Measurements from ENCODE around the gene NRARP. TPM values are rescaled to one million over a fixed set of nuclear protein-coding genes. Genes with fewer than 3 reads are reported as not detected.
"Not testable (repeated sequence)": the region's sequence is repeated elsewhere in the genome, so short reads cannot be mapped to it uniquely, and the experiment has no call there.

Gene NRARP
- total RNA-seq, 1 experiment from 2014 or later = 16.9 TPM

DNA sequence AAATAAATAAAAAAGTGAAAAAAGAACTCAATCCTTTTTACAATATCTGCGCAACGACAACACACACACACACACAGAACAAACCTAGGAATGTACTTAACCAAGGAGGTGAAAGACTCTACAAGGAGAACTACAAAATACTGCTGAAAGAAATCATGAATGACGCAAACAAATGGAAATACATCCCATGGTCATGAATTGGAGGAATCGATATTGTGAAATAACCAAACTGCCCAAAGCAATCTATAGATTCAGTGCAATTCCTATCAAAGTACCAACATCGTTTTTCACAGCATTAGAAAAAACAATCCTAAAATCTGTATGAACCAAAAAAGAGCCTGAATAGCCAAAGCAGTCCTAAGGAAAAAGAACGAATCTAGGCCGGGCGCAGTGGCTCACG lies 29.9 kb upstream of the NRARP start:
- no TSS peak for BruUV-seq (replicated peaks)
- Histone ChIP-seq H3K4me3 (ENCODE audit: low read depth in 2 of 2, low read length in 2 of 2) (no peak overlapping the region), H3K4me1 (ENCODE audit: control insufficient read depth, insufficient read depth, low read length) (no peaks in the 10 kb centered on the region), H3K36me3 (ENCODE audit: control insufficient read depth, insufficient read depth, low read length) (no peaks in the 10 kb centered on the region), H3K27ac (ENCODE audit: low read length) (no peak overlapping the region), H3K27me3 (ENCODE audit: control insufficient read depth, insufficient read depth, low read length) (peaks cover 2% of the 10 kb centered on the region; the same call in 1 of the 2 replicates), H3K9me3 (ENCODE audit: control insufficient read depth, insufficient read depth, low read depth, low read length) (no peaks in the 10 kb centered on the region)
- intact Hi-C loops (cut with micrococcal nuclease; ENCODE audit: unreplicated experiment) (no loop called here), in situ Hi-C loops (cut with HindIII; ENCODE audit: low pct_unique_long_range_greater_than_20kb, low sequenced_read_pairs) (no loop called here)
- ATAC-seq = no peak
- ChIA-PET CTCF (no interaction called here), POLR2A (no interaction called here)
- DNase-seq (ENCODE audit: low read depth, low spot score) = no peak
- TF ChIP-seq TCF7L2 (IDR thresholded peaks at IDR 0.05; ENCODE audit: low read depth, low read length) (no peak), POLR2AphosphoS5 (IDR thresholded peaks at IDR 0.05; ENCODE audit: low read depth, low read length) (no peak), SIN3A (IDR thresholded peaks at IDR 0.05; ENCODE audit: borderline replicate concordance, insufficient read depth, low read depth, low read length) (no peak)
- TF ChIP-seq, protein P1, sequence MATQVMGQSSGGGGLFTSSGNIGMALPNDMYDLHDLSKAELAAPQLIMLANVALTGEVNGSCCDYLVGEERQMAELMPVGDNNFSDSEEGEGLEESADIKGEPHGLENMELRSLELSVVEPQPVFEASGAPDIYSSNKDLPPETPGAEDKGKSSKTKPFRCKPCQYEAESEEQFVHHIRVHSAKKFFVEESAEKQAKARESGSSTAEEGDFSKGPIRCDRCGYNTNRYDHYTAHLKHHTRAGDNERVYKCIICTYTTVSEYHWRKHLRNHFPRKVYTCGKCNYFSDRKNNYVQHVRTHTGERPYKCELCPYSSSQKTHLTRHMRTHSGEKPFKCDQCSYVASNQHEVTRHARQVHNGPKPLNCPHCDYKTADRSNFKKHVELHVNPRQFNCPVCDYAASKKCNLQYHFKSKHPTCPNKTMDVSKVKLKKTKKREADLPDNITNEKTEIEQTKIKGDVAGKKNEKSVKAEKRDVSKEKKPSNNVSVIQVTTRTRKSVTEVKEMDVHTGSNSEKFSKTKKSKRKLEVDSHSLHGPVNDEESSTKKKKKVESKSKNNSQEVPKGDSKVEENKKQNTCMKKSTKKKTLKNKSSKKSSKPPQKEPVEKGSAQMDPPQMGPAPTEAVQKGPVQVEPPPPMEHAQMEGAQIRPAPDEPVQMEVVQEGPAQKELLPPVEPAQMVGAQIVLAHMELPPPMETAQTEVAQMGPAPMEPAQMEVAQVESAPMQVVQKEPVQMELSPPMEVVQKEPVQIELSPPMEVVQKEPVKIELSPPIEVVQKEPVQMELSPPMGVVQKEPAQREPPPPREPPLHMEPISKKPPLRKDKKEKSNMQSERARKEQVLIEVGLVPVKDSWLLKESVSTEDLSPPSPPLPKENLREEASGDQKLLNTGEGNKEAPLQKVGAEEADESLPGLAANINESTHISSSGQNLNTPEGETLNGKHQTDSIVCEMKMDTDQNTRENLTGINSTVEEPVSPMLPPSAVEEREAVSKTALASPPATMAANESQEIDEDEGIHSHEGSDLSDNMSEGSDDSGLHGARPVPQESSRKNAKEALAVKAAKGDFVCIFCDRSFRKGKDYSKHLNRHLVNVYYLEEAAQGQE (IDR thresholded peaks at IDR 0.05; ENCODE audit: insufficient read depth in 1 of 2, low read depth in 2 of 2, low read length in 1 of 2) = no peak
- TF ChIP-seq, protein P2, sequence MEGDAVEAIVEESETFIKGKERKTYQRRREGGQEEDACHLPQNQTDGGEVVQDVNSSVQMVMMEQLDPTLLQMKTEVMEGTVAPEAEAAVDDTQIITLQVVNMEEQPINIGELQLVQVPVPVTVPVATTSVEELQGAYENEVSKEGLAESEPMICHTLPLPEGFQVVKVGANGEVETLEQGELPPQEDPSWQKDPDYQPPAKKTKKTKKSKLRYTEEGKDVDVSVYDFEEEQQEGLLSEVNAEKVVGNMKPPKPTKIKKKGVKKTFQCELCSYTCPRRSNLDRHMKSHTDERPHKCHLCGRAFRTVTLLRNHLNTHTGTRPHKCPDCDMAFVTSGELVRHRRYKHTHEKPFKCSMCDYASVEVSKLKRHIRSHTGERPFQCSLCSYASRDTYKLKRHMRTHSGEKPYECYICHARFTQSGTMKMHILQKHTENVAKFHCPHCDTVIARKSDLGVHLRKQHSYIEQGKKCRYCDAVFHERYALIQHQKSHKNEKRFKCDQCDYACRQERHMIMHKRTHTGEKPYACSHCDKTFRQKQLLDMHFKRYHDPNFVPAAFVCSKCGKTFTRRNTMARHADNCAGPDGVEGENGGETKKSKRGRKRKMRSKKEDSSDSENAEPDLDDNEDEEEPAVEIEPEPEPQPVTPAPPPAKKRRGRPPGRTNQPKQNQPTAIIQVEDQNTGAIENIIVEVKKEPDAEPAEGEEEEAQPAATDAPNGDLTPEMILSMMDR (IDR thresholded peaks at IDR 0.05) = no peak

DNA sequence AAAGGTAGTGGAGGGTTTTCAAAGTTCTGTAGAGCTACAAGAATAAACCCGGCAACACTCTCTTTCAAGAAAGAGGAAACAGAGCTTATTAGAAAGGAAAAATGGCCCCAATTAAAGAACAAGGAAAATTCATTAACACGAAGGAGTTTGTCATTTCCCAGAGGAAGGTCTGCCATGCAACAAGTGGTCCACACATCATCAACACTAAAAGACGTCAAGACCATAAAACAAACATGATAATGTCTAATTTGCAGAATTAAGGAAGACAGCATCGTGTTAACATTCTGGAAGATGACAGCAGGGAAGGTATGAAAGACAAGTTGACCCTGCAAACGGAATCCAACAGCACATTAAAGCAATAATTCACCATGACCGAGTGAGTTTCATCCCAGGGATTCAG lies 28.6 kb upstream of the NRARP start:
- H3K27ac ChIP-seq (ENCODE audit: low read length) = no peak overlapping the region
- ATAC-seq = no peak
- no peak for TF ChIP-seq POLR2AphosphoS5 (IDR thresholded peaks at IDR 0.05; ENCODE audit: low read depth, low read length)
- TF ChIP-seq TCF7L2 (IDR thresholded peaks at IDR 0.05; ENCODE audit: low read depth, low read length) = no peak
- TF ChIP-seq, protein P2 (IDR thresholded peaks at IDR 0.05) = no peak
- no peak for TF ChIP-seq SIN3A (IDR thresholded peaks at IDR 0.05; ENCODE audit: borderline replicate concordance, insufficient read depth, low read depth, low read length)
- TF ChIP-seq, protein P1 (IDR thresholded peaks at IDR 0.05; ENCODE audit: insufficient read depth in 1 of 2, low read depth in 2 of 2, low read length in 1 of 2) = no peak
- in situ Hi-C loops (cut with HindIII; ENCODE audit: low pct_unique_long_range_greater_than_20kb, low sequenced_read_pairs) (no loop called here), intact Hi-C loops (cut with micrococcal nuclease; ENCODE audit: unreplicated experiment) (no loop called here)
- no peaks in the 10 kb centered on the region for H3K4me1 ChIP-seq (ENCODE audit: control insufficient read depth, insufficient read depth, low read length)
- ChIA-PET CTCF (no interaction called here), POLR2A (no interaction called here)
- no TSS peak for BruUV-seq (replicated peaks)
- H3K4me3 ChIP-seq (ENCODE audit: low read depth in 2 of 2, low read length in 2 of 2) = no peak overlapping the region
- no peaks in the 10 kb centered on the region for H3K9me3 ChIP-seq (ENCODE audit: control insufficient read depth, insufficient read depth, low read depth, low read length)
- no peak for DNase-seq (ENCODE audit: low read depth, low spot score)
- H3K36me3 ChIP-seq (ENCODE audit: control insufficient read depth, insufficient read depth, low read length) = no peaks in the 10 kb centered on the region
- H3K27me3 ChIP-seq (ENCODE audit: control insufficient read depth, insufficient read depth, low read length) = peaks cover 2% of the 10 kb centered on the region; the same call in 1 of the 2 replicates

DNA sequence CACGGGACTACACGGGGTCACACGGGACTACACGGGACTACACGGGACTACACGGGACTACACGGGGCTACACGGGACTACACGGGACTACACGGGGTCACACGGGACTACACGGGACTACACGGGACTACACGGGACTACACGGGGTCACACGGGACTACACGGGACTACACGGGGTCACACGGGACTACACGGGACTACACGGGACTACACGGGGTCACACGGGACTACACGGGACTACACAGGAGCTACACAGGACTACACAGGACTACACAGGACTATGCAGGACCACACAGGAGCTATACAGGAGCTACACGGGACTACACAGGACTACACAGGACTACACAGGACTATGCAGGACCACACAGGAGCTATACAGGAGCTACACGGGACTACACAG lies 27.5 kb upstream of the NRARP start:
- CTCF ChIA-PET; H3K36me3 ChIP-seq (ENCODE audit: control insufficient read depth, insufficient read depth, low read length); H3K27me3 ChIP-seq (ENCODE audit: control insufficient read depth, insufficient read depth, low read length); H3K27ac ChIP-seq (ENCODE audit: low read length); H3K9me3 ChIP-seq (ENCODE audit: control insufficient read depth, insufficient read depth, low read depth, low read length); intact Hi-C loops (cut with micrococcal nuclease; ENCODE audit: unreplicated experiment); BruUV-seq (replicated peaks); H3K4me3 ChIP-seq (ENCODE audit: low read depth in 2 of 2, low read length in 2 of 2); in situ Hi-C loops (cut with HindIII; ENCODE audit: low pct_unique_long_range_greater_than_20kb, low sequenced_read_pairs); ATAC-seq; DNase-seq (ENCODE audit: low read depth, low spot score); POLR2A ChIA-PET; H3K4me1 ChIP-seq (ENCODE audit: control insufficient read depth, insufficient read depth, low read length): not testable (repeated sequence)
